Transverse colon (tissue), 4 donors: Measurements from ENCODE around the gene RBM5. TPM values are rescaled to one million over a fixed set of nuclear protein-coding genes. Genes with fewer than 3 reads are reported as not detected.

Experiments used
- DNase-seq: peaks from one replicate; pipeline ENCODE4 v3.0.0-alpha.2; 2019
- H3K27ac ChIP-seq, 4 donors: fragments of 200-600 bp; sonication (generic); 2 replicates each; pipeline ENCODE4 v1.5.1; 2016 to 2018; ENCODE audit warnings: inconsistent platforms in 4 of 4
- H3K27me3 ChIP-seq: fragments of 200-600 bp; sonication (generic); 2 replicates; pipeline ENCODE4 v1.5.1; 2017; ENCODE audit warnings: inconsistent platforms
- H3K36me3 ChIP-seq, 4 donors: fragments of 200-600 bp; sonication (generic); 2 replicates each; pipeline ENCODE4 v1.5.1; 2017 to 2019; ENCODE audit warnings: inconsistent platforms in 4 of 4
- H3K4me1 ChIP-seq, 4 donors: fragments of 200-600 bp; sonication (generic); 2 replicates each; pipeline ENCODE4 v1.5.1; 2017 to 2020; ENCODE audit warnings: inconsistent platforms in 4 of 4
- H3K4me3 ChIP-seq, 4 donors: fragments of 200-600 bp; sonication (generic); 1 replicate in 1 of 4; 2 replicates in 3 of 4; pipeline versions ENCODE4 v1.5.1 to v1.6.1; 2017 to 2019; ENCODE audit warnings: inconsistent platforms in 4 of 4
- H3K9me3 ChIP-seq, 2 donors: fragments of 200-600 bp; sonication (generic); 2 replicates each; pipeline ENCODE4 v1.5.1; 2017 to 2019; ENCODE audit warnings: inconsistent platforms in 2 of 2
- CTCF ChIP-seq, 5 experiments: fragments of 200-600 bp in 3 of 5; fragments of 450-650 bp in 2 of 5; sonication (generic) in 3 of 5; IDR thresholded peaks; 1 replicate in 2 of 5; 2 replicates in 3 of 5; pipeline ENCODE4 v1.5.1; 2016 to 2017; ENCODE audit warnings: antibody characterized with exemption in 5 of 5, inconsistent platforms in 3 of 5, mild to moderate bottlenecking in 2 of 5, moderate library complexity in 1 of 5
- EP300 ChIP-seq: sonication (generic); formaldehyde crosslinking; IDR thresholded peaks from one replicate; pipeline ENCODE4 v1.6.1; 2017; ENCODE audit warnings: antibody characterized with exemption, low read depth
- POLR2A ChIP-seq: fragments of 450-650 bp; IDR thresholded peaks from one replicate; pipeline ENCODE4 v1.6.1; 2016; ENCODE audit warnings: antibody characterized with exemption, mild to moderate bottlenecking, moderate library complexity
- POLR2AphosphoS5 ChIP-seq, 3 donors: sonication (generic); formaldehyde crosslinking; IDR thresholded peaks; one replicate each; pipeline ENCODE4 v1.6.1; 2016; ENCODE audit warnings: antibody characterized with exemption in 3 of 3
- WGBS, 2 donors: methylation state at CpG; one replicate each; pipeline ENCODE4 v1.1.5; 2018; ENCODE audit warnings: low coverage in 1 of 2; 5-methylcytosine and 5-hydroxymethylcytosine counted together
- in situ Hi-C, 4 donors: fragments of 200-750 bp; cut with MboI; loops; one replicate each; pipeline versions ENCODE4 v1.15.0 to v1.15.1; 2017; ENCODE audit warnings: low sequenced_read_pairs in 3 of 4, low pct_ligation_motif_present in 1 of 4, low pct_unique_long_range_greater_than_20kb in 1 of 4
- intact Hi-C: fragments of 100-400 bp; cut with DNase I; formaldehyde crosslinking; loops from one replicate; pipeline ENCODE4 v1.15.1; 2023; ENCODE audit warnings: low total_unique reads
- total RNA-seq, 4 donors: library from RNA; depleted of rRNA; stranded (reverse); fragments of >200 nt; gene quantifications; one replicate each; pipeline ENCODE4 v1.1.0, GENCODE V29; 2016

RBM5 gene
- total RNA-seq, 4 donors from 2014 or later = 238 to 391 (median 304) TPM

- H3K9me3 ChIP-seq = no peaks in the 10 kb centered on the region
- no peaks in the 10 kb centered on the region for H3K36me3 ChIP-seq
- in situ Hi-C loops (no loop called here), intact Hi-C loops (no loop called here)
- H3K27me3 ChIP-seq = no peaks in the 10 kb centered on the region
- peaks cover 0 to 7% (median 3%) of the 10 kb centered on the region in 4 donors for H3K4me1 ChIP-seq
- DNase-seq = no peak
- no peak for TF ChIP-seq POLR2A
- TF ChIP-seq CTCF (IDR thresholded peaks at IDR 0.05) = no peak
- TF ChIP-seq POLR2AphosphoS5 (IDR thresholded peaks at IDR 0.05) = no peak
- no peak for TF ChIP-seq EP300
- H3K4me3 ChIP-seq = no peak overlapping the region
- H3K27ac ChIP-seq = no peak overlapping the region
- WGBS, 2 donors = 20% methylated on average over 1 of the region's 2 CpGs
Observed at GRCh38 chr3:50134367-50134766, 45.6 kb downstream of the RBM5 start.

DNA sequence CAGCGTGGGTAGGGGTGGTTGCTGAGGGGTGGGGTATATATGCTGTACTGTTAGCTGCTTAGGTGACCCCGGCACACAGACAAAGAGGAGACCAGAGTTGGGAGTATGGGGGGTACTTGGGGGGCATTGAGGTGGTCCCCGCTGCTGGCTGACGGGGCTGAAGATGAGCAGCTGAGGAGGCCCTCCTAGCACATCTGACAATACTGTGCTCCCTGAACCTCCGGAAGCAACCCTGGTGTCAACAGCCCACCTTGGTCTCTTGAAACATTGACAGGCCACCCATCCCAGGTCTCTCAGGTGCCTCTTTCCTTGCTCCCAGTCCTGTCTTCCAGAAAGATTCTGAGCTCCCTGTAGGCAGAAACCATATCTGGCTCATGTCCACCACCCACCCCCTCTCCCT is 47.2 kb downstream of the RBM5 start:
- TF ChIP-seq EP300 (no peak), CTCF (IDR thresholded peaks at IDR 0.05) (no peak), POLR2AphosphoS5 (IDR thresholded peaks at IDR 0.05) (no peak), POLR2A (no peak)
- H3K36me3 ChIP-seq = no peaks in the 10 kb centered on the region
- no peak for DNase-seq
- H3K4me1 ChIP-seq = peaks cover 0 to 7% (median 3%) of the 10 kb centered on the region in 4 donors
- H3K4me3 ChIP-seq = no peak overlapping the region
- no peaks in the 10 kb centered on the region for H3K9me3 ChIP-seq
- WGBS, 2 donors = 80 to 86% methylated on average over 1 to 5 of the region's 5 CpGs
- in situ Hi-C loops = no loop called here
- H3K27ac ChIP-seq = no peak overlapping the region
- intact Hi-C loops = no loop called here
- H3K27me3 ChIP-seq = no peaks in the 10 kb centered on the region

DNA sequence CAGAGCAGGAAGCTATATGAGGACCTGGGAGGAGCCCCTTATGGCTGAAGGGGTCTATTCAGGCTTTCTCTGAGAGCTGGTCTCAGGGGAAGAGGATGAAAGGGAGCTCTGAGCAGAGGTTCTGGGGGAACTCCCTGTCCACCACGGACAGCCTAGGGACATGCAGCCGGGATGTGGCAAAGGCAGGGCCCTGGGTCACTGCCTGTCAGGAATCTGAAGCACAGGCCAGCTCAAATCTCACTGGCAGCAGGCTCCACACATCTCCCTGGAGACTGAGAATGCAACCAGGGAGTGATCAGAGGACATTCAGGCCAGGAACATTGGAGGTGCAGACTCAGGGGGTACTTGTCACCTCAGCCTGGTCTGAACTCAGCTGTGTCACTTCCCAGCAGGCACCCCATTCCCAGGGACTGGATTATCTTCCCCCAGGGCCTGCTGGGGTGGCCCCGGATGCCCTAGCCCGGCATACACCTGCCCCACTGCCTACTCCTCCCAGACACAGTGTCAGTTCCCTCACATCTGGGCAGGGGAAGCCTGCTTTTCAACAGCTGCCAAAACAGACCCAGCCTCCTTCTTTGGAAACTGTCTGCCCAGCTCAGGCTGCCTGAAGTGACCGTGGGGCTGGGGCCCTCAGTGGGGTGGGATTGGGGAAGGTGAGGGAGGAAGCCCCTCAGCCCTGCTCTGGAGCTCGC is 48.1 kb downstream of the RBM5 start:
- TF ChIP-seq POLR2AphosphoS5 (IDR thresholded peaks at IDR 0.05) (no peak), CTCF (IDR thresholded peaks at IDR 0.05) (no peak), EP300 (no peak), POLR2A (no peak)
- intact Hi-C loops = no loop called here
- Histone ChIP-seq H3K9me3 (no peaks in the 10 kb centered on the region), H3K36me3 (no peaks in the 10 kb centered on the region), H3K4me1 (peaks cover 0 to 7% (median 3%) of the 10 kb centered on the region in 4 donors), H3K27ac (no peak overlapping the region), H3K4me3 (no peak overlapping the region), H3K27me3 (no peaks in the 10 kb centered on the region)
- in situ Hi-C loops = no loop called here
- DNase-seq = no peak
- 66% methylated on average over 5 of the region's 6 CpGs; no CpG with 5 or more reads in 1 of the 2 donors for WGBS, 2 donors

DNA sequence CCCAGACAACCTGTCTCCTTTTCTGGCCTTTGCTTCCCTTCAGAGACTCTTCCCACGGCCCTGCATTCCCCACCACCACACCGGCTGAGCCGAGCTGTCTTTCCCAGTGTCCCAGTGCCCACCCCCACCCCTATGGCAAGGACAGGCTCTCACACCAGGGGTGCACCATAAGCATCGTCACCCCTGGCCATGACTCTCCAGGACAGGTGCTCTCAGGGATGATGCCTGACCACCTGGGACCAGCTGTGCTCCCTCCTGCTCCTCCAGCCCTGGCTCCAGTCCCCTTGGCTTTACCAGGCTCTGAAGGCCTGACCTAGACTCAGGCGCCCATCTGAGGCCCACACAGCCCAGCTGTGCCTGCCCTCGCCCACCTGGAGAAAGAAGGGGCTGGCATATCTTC is 48.8 kb downstream of the RBM5 start:
- H3K9me3 ChIP-seq = no peaks in the 10 kb centered on the region
- 99 to 100% methylated on average over 1 to 6 of the region's 6 CpGs for WGBS, 2 donors
- in situ Hi-C loops (no loop called here), intact Hi-C loops (no loop called here)
- no peak for DNase-seq
- no peak overlapping the region for H3K4me3 ChIP-seq
- peaks cover 0 to 7% (median 3%) of the 10 kb centered on the region in 4 donors for H3K4me1 ChIP-seq
- no peaks in the 10 kb centered on the region for H3K36me3 ChIP-seq
- H3K27ac ChIP-seq = no peak overlapping the region
- no peaks in the 10 kb centered on the region for H3K27me3 ChIP-seq
- no peak for TF ChIP-seq CTCF (IDR thresholded peaks at IDR 0.05)
- TF ChIP-seq POLR2A = no peak
- TF ChIP-seq POLR2AphosphoS5 (IDR thresholded peaks at IDR 0.05) = no peak
- no peak for TF ChIP-seq EP300
